NCI-H187 treated with DMSO at 0.1 percent for 48 hours (cell line): Measurements from ENCODE around the gene ARHGEF12.

Source experiments
- DNase-seq: peaks from one replicate; lab custom pipeline; 2025; lab: John Stamatoyannopoulos, UW

Gene ARHGEF12

GRCh38 chr11:120424185-120424969 is 88.2 kb downstream of the ARHGEF12 start:
- DNase-seq = no peak

- DNase-seq = no peak
These were observed 88.7 kb downstream of the ARHGEF12 start for GRCh38 chr11:120424970-120425332.

GRCh38 chr11:120425527-120425926 is 89.3 kb downstream of the ARHGEF12 start:
- DNase-seq = no peak

GRCh38 chr11:120430146-120430545 is 93.9 kb downstream of the ARHGEF12 start:
- no peak for DNase-seq

GRCh38 chr11:120431633-120432032 is 95.4 kb downstream of the ARHGEF12 start:
- no peak for DNase-seq

GRCh38 chr11:120432056-120433018 is 96.1 kb downstream of the ARHGEF12 start:
- DNase-seq = no peak

- no peak for DNase-seq
These were observed 105.4 kb downstream of the ARHGEF12 start for GRCh38 chr11:120441592-120441991.

GRCh38 chr11:120442031-120442430 is 105.8 kb downstream of the ARHGEF12 start:
- no peak for DNase-seq

GRCh38 chr11:120446802-120447201 is 110.6 kb downstream of the ARHGEF12 start:
- no peak for DNase-seq

- DNase-seq = no peak
These were observed 112.0 kb downstream of the ARHGEF12 start for GRCh38 chr11:120448240-120448639.

GRCh38 chr11:120455487-120455886 is 119.3 kb downstream of the ARHGEF12 start:
- no peak for DNase-seq

- DNase-seq = no peak
These were observed 121.8 kb downstream of the ARHGEF12 start for GRCh38 chr11:120457996-120458395.

GRCh38 chr11:120462825-120463224 is 126.6 kb downstream of the ARHGEF12 start:
- no peak for DNase-seq

- no peak for DNase-seq
These were observed 129.8 kb downstream of the ARHGEF12 start for GRCh38 chr11:120465921-120466534.

GRCh38 chr11:120467627-120468026 is 131.4 kb downstream of the ARHGEF12 start:
- DNase-seq = no peak

GRCh38 chr11:120471131-120471530 is 134.9 kb downstream of the ARHGEF12 start:
- no peak for DNase-seq

GRCh38 chr11:120471994-120472393 is 135.8 kb downstream of the ARHGEF12 start:
- DNase-seq = no peak

GRCh38 chr11:120473503-120473902 is 137.3 kb downstream of the ARHGEF12 start:
- DNase-seq = no peak

GRCh38 chr11:120482149-120482548 is 145.9 kb downstream of the ARHGEF12 start:
- no peak for DNase-seq

GRCh38 chr11:120484722-120485121 is 148.5 kb downstream of the ARHGEF12 start:
- no peak for DNase-seq

- DNase-seq = no peak
These were observed 149.9 kb downstream of the ARHGEF12 start for GRCh38 chr11:120486138-120486537.

GRCh38 chr11:120489799-120490198 is 153.6 kb downstream of the ARHGEF12 start:
- no peak for DNase-seq

- no peak for DNase-seq
These were observed 156.3 kb downstream of the ARHGEF12 start for GRCh38 chr11:120492486-120492885.
